Neural crest cell (in vitro differentiated cells): ENCODE results near the gene TDRD9. TPM values are rescaled to one million over a fixed set of nuclear protein-coding genes. Genes with fewer than 3 reads are reported as not detected.

Experiments used
- DNase-seq: peaks from one replicate; pipeline ENCODE4 v3.0.0; 2021; ENCODE audit warnings: low read depth, mixed read lengths, low spot score
- H3K27ac Mint-ChIP-seq: one replicate; pipeline ENCODE4 v1.8.0; 2021; ENCODE audit warnings: mild to moderate bottlenecking, mixed read lengths; ENCODE audit not compliant: unreplicated experiment
- H3K27me3 Mint-ChIP-seq: 2 replicates; pipeline ENCODE4 v1.8.0; 2021; ENCODE audit warnings: low read depth, mild to moderate bottlenecking, mixed read lengths
- H3K36me3 Mint-ChIP-seq: 2 replicates; pipeline ENCODE4 v1.8.0; 2021; ENCODE audit warnings: low read depth, mild to moderate bottlenecking, mixed read lengths
- H3K4me1 Mint-ChIP-seq: 2 replicates; pipeline ENCODE4 v1.8.0; 2021; ENCODE audit warnings: mixed read lengths
- H3K4me3 Mint-ChIP-seq: one replicate; pipeline ENCODE4 v1.8.0; 2021; ENCODE audit warnings: mild to moderate bottlenecking, mixed read lengths
- H3K9me3 Mint-ChIP-seq: 2 replicates; pipeline ENCODE4 v1.8.0; 2021; ENCODE audit warnings: mixed read lengths
- CTCF ChIP-seq: fragments of 200-600 bp; sonication (generic); conservative IDR thresholded peaks from 2 replicates; pipeline ENCODE4 v1.5.0; 2021; ENCODE audit warnings: antibody characterized with exemption, mild to moderate bottlenecking
- total RNA-seq: library from RNA; stranded (reverse); gene quantifications from 2 replicates; pipeline ENCODE4 v1.2.1, GENCODE V29; 2021

TDRD9 gene
- total RNA-seq, 1 donor from 2014 or later = not detected

GRCh38 chr14:104076743-104077142 lies 148.5 kb downstream of the TDRD9 start:
- peaks cover 25% of the 10 kb centered on the region for H3K27me3 Mint-ChIP-seq
- no peak for TF ChIP-seq CTCF
- no peak overlapping the region for H3K27ac Mint-ChIP-seq
- peaks cover 7% of the 10 kb centered on the region for H3K9me3 Mint-ChIP-seq
- H3K36me3 Mint-ChIP-seq = no peaks in the 10 kb centered on the region
- DNase-seq = no peak
- H3K4me1 Mint-ChIP-seq = peaks cover 5% of the 10 kb centered on the region
- no peak overlapping the region for H3K4me3 Mint-ChIP-seq

GRCh38 chr14:104078031-104078455 lies 149.8 kb downstream of the TDRD9 start:
- Mint-ChIP-seq H3K9me3 (peaks cover 7% of the 10 kb centered on the region), H3K27ac (no peak overlapping the region), H3K4me1 (peaks cover 5% of the 10 kb centered on the region), H3K27me3 (peaks cover 22% of the 10 kb centered on the region), H3K4me3 (no peak overlapping the region), H3K36me3 (no peaks in the 10 kb centered on the region)
- DNase-seq = peak; percentile 89
- TF ChIP-seq CTCF = peak; percentile 99

- no peaks in the 10 kb centered on the region for H3K36me3 Mint-ChIP-seq
- peaks cover 5% of the 10 kb centered on the region for H3K4me1 Mint-ChIP-seq
- no peak for DNase-seq
- H3K9me3 Mint-ChIP-seq = no peaks in the 10 kb centered on the region
- TF ChIP-seq CTCF = no peak
- peaks cover 25% of the 10 kb centered on the region for H3K27me3 Mint-ChIP-seq
- H3K27ac Mint-ChIP-seq = no peak overlapping the region
- no peak overlapping the region for H3K4me3 Mint-ChIP-seq
Measured at GRCh38 chr14:104080376-104081260, 152.4 kb downstream of the TDRD9 start.

- peaks cover 5% of the 10 kb centered on the region for H3K4me1 Mint-ChIP-seq
- no peak for DNase-seq
- no peak for TF ChIP-seq CTCF
- no peak overlapping the region for H3K27ac Mint-ChIP-seq
- H3K27me3 Mint-ChIP-seq = peaks cover 23% of the 10 kb centered on the region
- no peaks in the 10 kb centered on the region for H3K36me3 Mint-ChIP-seq
- no peaks in the 10 kb centered on the region for H3K9me3 Mint-ChIP-seq
- no peak overlapping the region for H3K4me3 Mint-ChIP-seq
Measured at GRCh38 chr14:104081261-104081835, 153.1 kb downstream of the TDRD9 start.

GRCh38 chr14:104081951-104082464 lies 153.8 kb downstream of the TDRD9 start:
- Mint-ChIP-seq H3K27ac (peak overlapping the region; percentile 19), H3K27me3 (peaks cover 16% of the 10 kb centered on the region), H3K4me1 (peaks cover 5% of the 10 kb centered on the region), H3K4me3 (no peak overlapping the region), H3K36me3 (no peaks in the 10 kb centered on the region), H3K9me3 (no peaks in the 10 kb centered on the region)
- no peak for TF ChIP-seq CTCF
- DNase-seq = no peak
